Measurements from ENCODE around the gene PCDH20. TPM values are rescaled to one million over a fixed set of nuclear protein-coding genes. Genes with fewer than 3 reads are reported as not detected.

PCDH20 gene
- total and polyA plus RNA-seq, 9 of the 15 experiments (the other 6 are each of a cell fraction or from before 2014, with no cell fraction given), result not detected

- intact Hi-C loops (cut with micrococcal nuclease), result no loop called here
- CTCF ChIA-PET (ENCODE audit: low intra/inter-chr PET ratio), result interaction anchor here (0.6 kb wide), 1 partner anchor 962 kb away, joined by 3 read pairs; no protein-coding TSS in a partner anchor
- no peak for ATAC-seq
- BruUV-seq (replicated peaks), result no TSS peak
- H3K4me1 ChIP-seq (replicated peaks in 1 of 2; ENCODE audit: control insufficient read depth in 2 of 2, insufficient read depth in 2 of 2, low read length in 2 of 2), result no peaks in the 10 kb centered on the region
- no peak for FAIRE-seq
- H4K20me1 ChIP-seq (replicated peaks; ENCODE audit: control insufficient read depth, insufficient read depth, low read length), result no peaks in the 10 kb centered on the region
- in situ Hi-C loops (cut with MboI), result no loop called here
- H3K9ac ChIP-seq (ENCODE audit: insufficient read depth in 1 of 2, low read depth in 2 of 2, low read length in 2 of 2), result no peak overlapping the region
- H3K36me3 ChIP-seq (ENCODE audit: control insufficient read depth, insufficient read depth, low read length), result no peaks in the 10 kb centered on the region
- 0% methylated on average over 2 of the region's 2 CpGs for WGBS (ENCODE audit: insufficient coverage, low coverage, missing lambda C conversion rate)
- H3K4me2 ChIP-seq (ENCODE audit: insufficient read depth, low read length), result no peak overlapping the region
- H3K9me1 ChIP-seq (ENCODE audit: control insufficient read depth, insufficient read depth, low read length), result no peaks in the 10 kb centered on the region
- TF ChIP-seq KDM4B (IDR thresholded peaks at IDR 0.05; ENCODE audit: borderline replicate concordance in 2 of 2, low read depth in 1 of 2), result no peak
- no peak for TF ChIP-seq HEY1 (CRISPR knock-in tag; IDR thresholded peaks at IDR 0.05; ENCODE audit: borderline replicate concordance)
- TF ChIP-seq ZNF143 (CRISPR knock-in tag; IDR thresholded peaks at IDR 0.05), result no peak
- no peak for TF ChIP-seq ZNF592 (IDR thresholded peaks at IDR 0.05)
- TF ChIP-seq HDGF (IDR thresholded peaks at IDR 0.05), result no peak
- TF ChIP-seq ZNF436 (CRISPR knock-in tag; IDR thresholded peaks at IDR 0.05), result no peak
- TF ChIP-seq KAT2B (IDR thresholded peaks at IDR 0.05; ENCODE audit: low read depth, low read length), result no peak
- no peak for TF ChIP-seq KDM1A (IDR thresholded peaks at IDR 0.05)
- TF ChIP-seq ZNF444 (CRISPR knock-in tag; IDR thresholded peaks at IDR 0.05), result no peak
- TF ChIP-seq CHD4 (IDR thresholded peaks at IDR 0.05; ENCODE audit: insufficient read depth, insufficient replicate concordance, low read depth, low read length, poor library complexity, severe bottlenecking), result no peak
- no peak for TF ChIP-seq SAFB (IDR thresholded peaks at IDR 0.05; ENCODE audit: borderline replicate concordance, low read depth, low read length)
- TF ChIP-seq MCM7 (IDR thresholded peaks at IDR 0.05), result no peak
- TF ChIP-seq ZFPM2 (CRISPR knock-in tag; IDR thresholded peaks at IDR 0.05), result no peak
- TF ChIP-seq NR3C1 (CRISPR knock-in tag; IDR thresholded peaks at IDR 0.05), result no peak
- no peak for TF ChIP-seq CBX3 (IDR thresholded peaks at IDR 0.05; ENCODE audit: borderline replicate concordance in 1 of 2, low read length in 2 of 2)
- no peak overlapping the region for H3K4me3 ChIP-seq
- H2AFZ ChIP-seq (ENCODE audit: low read depth, low read length), result no peak overlapping the region
- H3K9me3 ChIP-seq (replicated peaks; ENCODE audit: control insufficient read depth, insufficient read depth, low read depth, low read length), result no peaks in the 10 kb centered on the region
- no peaks in the 10 kb centered on the region for H3K79me2 ChIP-seq (ENCODE audit: control insufficient read depth, insufficient read depth, low read length)
- POLR2A ChIA-PET, result no interaction called here
- no peak overlapping the region for H3K27ac ChIP-seq (ENCODE audit: extremely low read depth, low read depth, low read length)
- no peak for DNase-seq (ENCODE audit: extremely low read depth in 1 of 4, low spot score in 3 of 4)
- no peaks in the 10 kb centered on the region for H3K27me3 ChIP-seq (ENCODE audit: control insufficient read depth in 2 of 2, insufficient read depth in 2 of 2, low read length in 2 of 2)
Measured at GRCh38 chr13:61410266-61410665, 5.4 kb downstream of the PCDH20 start.
